GM06990 (cell line): ENCODE measurements around the gene BRAT1.
A peak's percentile ranks its signal among the peaks of the same experiment; 100 is the strongest.

ENCODE experiments used
- DNase-seq: peaks from one replicate; pipeline ENCODE4 v3.0.0-alpha.2; 2011; ENCODE audit not compliant: insufficient read length; ENCODE audit errors: extremely low read depth
- H3K27me3 ChIP-seq: replicated peaks from 2 replicates; pipeline ENCODE4 v1.6.0; 2011; ENCODE audit warnings: low read length; ENCODE audit not compliant: control insufficient read depth, insufficient read depth
- H3K36me3 ChIP-seq: 2 replicates; pipeline ENCODE4 v1.5.1; 2011; ENCODE audit warnings: low read length; ENCODE audit not compliant: control insufficient read depth, insufficient read depth
- H3K4me3 ChIP-seq: replicated peaks from 2 replicates; pipeline ENCODE4 v1.5.1; 2011; ENCODE audit warnings: low read depth, mild to moderate bottlenecking, control low read depth, low read length
- CTCF ChIP-seq: IDR thresholded peaks from 2 replicates; pipeline ENCODE4 v1.5.1; 2011; ENCODE audit warnings: low read length, control low read depth, mild to moderate bottlenecking, inconsistent platforms; ENCODE audit not compliant: insufficient read depth, poor library complexity, severe bottlenecking

BRAT1 gene

DNA sequence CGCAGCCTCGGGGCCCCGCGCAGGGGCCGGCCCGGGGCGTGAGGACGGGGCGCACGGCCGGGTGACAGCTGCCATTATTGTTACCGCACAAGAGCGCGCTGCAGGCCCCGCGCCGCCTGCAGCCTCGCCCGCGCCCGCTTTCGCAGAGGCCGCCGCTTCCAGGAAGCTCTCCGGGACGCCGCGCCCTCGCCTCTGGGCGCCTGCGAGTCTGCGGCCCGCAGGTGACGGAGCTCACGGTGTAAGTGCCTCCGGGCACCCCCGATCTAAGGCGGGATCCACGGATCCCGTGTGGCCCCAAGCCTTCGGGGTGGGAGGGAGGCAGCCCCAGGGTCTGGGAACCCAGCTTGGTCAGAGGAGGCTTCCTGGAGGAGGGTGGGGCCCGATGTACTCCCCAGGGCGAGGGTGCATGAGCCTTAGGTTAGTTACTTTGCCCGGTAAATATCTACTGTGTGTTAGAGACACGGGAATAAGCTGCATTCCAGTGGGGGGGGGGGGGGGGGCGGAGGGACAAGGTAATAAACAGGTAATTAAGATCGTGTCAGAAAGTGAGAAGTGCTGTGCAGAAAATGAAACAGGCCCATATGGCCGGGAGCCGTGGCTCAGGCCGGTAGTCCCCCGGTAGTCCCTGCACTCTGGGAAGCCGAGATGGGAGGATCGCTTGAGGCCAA is 4.1 kb upstream of the BRAT1 start:
- no peak for TF ChIP-seq CTCF
- DNase-seq = peak; percentile 66
- Histone ChIP-seq H3K36me3 (no peaks in the 10 kb centered on the region), H3K27me3 (no peaks in the 10 kb centered on the region), H3K4me3 (peak overlapping the region; percentile 81)

DNA sequence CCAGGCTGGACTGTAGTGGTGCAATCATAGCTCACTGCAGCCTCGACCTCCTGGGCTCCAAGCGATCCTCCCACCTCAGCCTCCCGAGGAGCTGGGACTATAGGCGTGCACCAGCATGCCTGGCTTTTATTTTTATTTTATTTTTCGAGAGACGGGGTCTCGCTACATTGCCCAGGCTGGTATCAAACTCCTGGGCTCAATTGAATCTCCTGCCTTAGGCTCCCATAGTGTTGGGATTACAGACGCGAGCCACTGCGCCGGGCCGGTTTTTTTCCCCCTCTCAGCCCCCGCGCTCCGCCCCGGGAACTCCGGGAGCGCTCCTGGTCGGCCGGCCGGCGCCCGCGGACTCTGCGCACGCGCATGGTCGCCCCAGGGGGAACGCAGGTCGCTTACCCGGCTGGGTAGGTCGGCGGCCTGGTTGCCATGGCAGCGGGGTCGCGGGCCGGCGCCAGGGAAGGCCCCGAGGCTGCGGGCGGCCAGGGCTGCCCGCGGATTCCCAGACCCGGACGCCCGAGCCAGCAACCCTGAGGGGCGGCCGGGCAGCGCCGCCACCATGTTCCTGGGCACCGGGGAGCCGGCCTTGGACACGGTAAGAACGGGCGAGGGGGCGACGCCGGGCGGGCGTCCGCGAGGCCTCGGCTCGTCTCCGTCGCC is 3.4 kb upstream of the BRAT1 start, which contains the start of gene IQCE:
Gene IQCE, plus strand, starts transcription at position 351 of the 654 bp plus-strand sequence. Its CDS starts 203 bp downstream, at position 554.
- no peak for TF ChIP-seq CTCF
- Histone ChIP-seq H3K27me3 (no peaks in the 10 kb centered on the region), H3K36me3 (no peaks in the 10 kb centered on the region), H3K4me3 (peak within 1 kb of the TSS; percentile 81)
- peak; percentile 92 for DNase-seq

DNA sequence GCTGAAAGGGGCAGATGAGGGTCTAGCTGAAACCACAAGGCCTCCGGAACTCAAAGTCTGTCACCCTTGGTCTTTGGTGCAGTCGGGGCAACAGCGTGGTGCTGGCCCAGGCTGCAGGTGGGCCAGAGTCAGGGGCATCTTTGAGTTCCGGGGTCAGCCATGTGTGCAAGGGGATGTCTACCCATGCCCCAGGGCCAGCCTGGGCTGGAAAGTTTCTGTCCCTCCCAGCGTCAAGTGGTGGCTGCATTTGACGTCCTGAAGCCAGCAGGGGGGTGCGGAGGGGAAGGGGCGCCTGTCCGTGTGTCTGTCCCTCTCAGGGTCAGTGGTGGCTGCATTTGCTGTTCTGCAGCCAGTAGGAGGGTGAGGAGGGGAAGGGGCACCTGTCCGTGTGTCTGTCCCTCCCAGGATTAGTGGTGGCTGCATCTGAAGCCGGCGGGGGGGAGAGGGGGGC is 638 bp downstream of the BRAT1 start:
- no peak for TF ChIP-seq CTCF
- H3K36me3 ChIP-seq = no peaks in the 10 kb centered on the region
- DNase-seq = no peak
- H3K4me3 ChIP-seq = peak overlapping the region; percentile 82
- no peaks in the 10 kb centered on the region for H3K27me3 ChIP-seq

- H3K36me3 ChIP-seq = peaks cover 1% of the 10 kb centered on the region; the same call in 1 of the 2 replicates
- no peaks in the 10 kb centered on the region for H3K27me3 ChIP-seq
- no peak for DNase-seq
- peak overlapping the region; percentile 82 for H3K4me3 ChIP-seq
- TF ChIP-seq CTCF = no peak
Measured at GRCh38 chr7:2553831-2554581, 1.3 kb downstream of the BRAT1 start.

GRCh38 chr7:2553108-2553507 is 2.2 kb downstream of the BRAT1 start:
- Histone ChIP-seq H3K4me3 (no peak overlapping the region), H3K27me3 (no peaks in the 10 kb centered on the region), H3K36me3 (peaks cover 2% of the 10 kb centered on the region; the same call in 1 of the 2 replicates)
- no peak for DNase-seq
- no peak for TF ChIP-seq CTCF
